ENCODE data around the gene ZNF605. TPM values are rescaled to one million over a fixed set of nuclear protein-coding genes. Genes with fewer than 3 reads are reported as not detected.

Gene ZNF605
- total and polyA plus RNA-seq, 2 of the 8 experiments (the other 6 are each of a cell fraction or from before 2014, with no cell fraction given) = 3.6 to 20.3 TPM

- no peak for TF ChIP-seq CHD7 (IDR thresholded peaks at IDR 0.05; ENCODE audit: insufficient replicate concordance, low read length)
- no peak for TF ChIP-seq EZH2 (IDR thresholded peaks at IDR 0.05; ENCODE audit: low read depth, low read length, severe bottlenecking)
- no peak for TF ChIP-seq SAP30 (IDR thresholded peaks at IDR 0.05; ENCODE audit: insufficient read depth, insufficient replicate concordance, low read length)
- no peak for TF ChIP-seq EP300 (IDR thresholded peaks at IDR 0.05; ENCODE audit: borderline replicate concordance in 1 of 2, low read depth in 2 of 2, low read length in 2 of 2)
- TF ChIP-seq SIRT6 (IDR thresholded peaks at IDR 0.05; ENCODE audit: low read length) = no peak
- TF ChIP-seq FOSL1 (IDR thresholded peaks at IDR 0.05; ENCODE audit: insufficient read depth, low read depth, low read length) = no peak
- TF ChIP-seq KDM4A (IDR thresholded peaks at IDR 0.05; ENCODE audit: low read depth, low read length, severe bottlenecking) = no peak
These were observed 86.6 kb downstream of the ZNF605 start (continued) for GRCh38 chr12:132869551-132869950.
